ENCODE results near the gene LANCL1. TPM values are rescaled to one million over a fixed set of nuclear protein-coding genes. Genes with fewer than 3 reads are reported as not detected.

Gene LANCL1
- total RNA-seq, 1 experiment from 2014 or later, result 49.9 TPM

DNA sequence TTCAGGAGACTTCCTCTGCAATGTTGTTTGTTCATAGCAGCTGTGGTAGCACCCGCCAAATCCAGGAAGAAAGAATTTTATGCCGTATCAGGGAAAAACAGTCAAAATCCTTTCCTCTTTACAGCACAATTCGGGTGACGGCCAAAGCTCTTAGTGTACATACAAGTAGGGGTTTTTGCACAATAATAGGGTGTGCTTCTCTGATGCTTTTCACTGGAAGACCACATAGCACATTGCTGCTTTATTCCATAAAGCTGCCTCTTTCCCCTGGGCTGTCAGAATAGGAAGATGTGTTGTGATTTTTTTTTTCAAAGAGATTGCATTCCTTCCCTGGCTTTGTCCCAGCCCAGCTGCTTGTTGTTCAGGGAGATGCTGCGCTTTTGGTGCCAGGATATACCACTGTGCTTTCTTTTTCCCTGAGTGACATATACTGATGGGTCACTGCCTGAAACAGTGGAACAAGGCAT lies 27.2 kb upstream of the LANCL1 start:
- Histone ChIP-seq H4K91ac (ENCODE audit: insufficient read length, low read depth, low read length) (no peak overlapping the region), H2AFZ (ENCODE audit: low read length) (no peak overlapping the region), H2BK5ac (ENCODE audit: insufficient read length, low read length) (no peak overlapping the region), H2BK12ac (ENCODE audit: insufficient read length, low read depth, low read length) (no peak overlapping the region), H4K5ac (ENCODE audit: insufficient read length, low read depth, low read length) (no peak overlapping the region), H3K79me1 (ENCODE audit: insufficient read depth, low read depth, low read length, poor library complexity, severe bottlenecking) (no peaks in the 10 kb centered on the region), H3K4me2 (ENCODE audit: insufficient read depth, insufficient read length, low read length) (no peak overlapping the region), H4K20me1 (ENCODE audit: control insufficient read depth, insufficient read depth, insufficient read length) (no peaks in the 10 kb centered on the region), H3K14ac (ENCODE audit: insufficient read depth, low read length) (no peak overlapping the region), H3T11ph (ENCODE audit: low read length) (no peak overlapping the region), H2BK120ac (ENCODE audit: low read depth, low read length, poor library complexity, severe bottlenecking) (no peak overlapping the region), H3K9me3 (ENCODE audit: control insufficient read depth, low read depth, low read length) (peaks cover 7% of the 10 kb centered on the region), H3K23ac (ENCODE audit: insufficient read length, low read depth, low read length) (no peak overlapping the region), H3K56ac (ENCODE audit: insufficient read length, low read depth, low read length) (no peak overlapping the region), H2BK20ac (ENCODE audit: low read depth, low read length, poor library complexity, severe bottlenecking) (no peak overlapping the region), H3K27ac (ENCODE audit: insufficient read length, low read depth, low read length) (no peak overlapping the region), H2AK5ac (ENCODE audit: insufficient read length, low read length) (no peak overlapping the region), H3K18ac (ENCODE audit: insufficient read length, low read depth, low read length) (no peak overlapping the region), H3K4me1 (ENCODE audit: insufficient read depth, low read length) (no peaks in the 10 kb centered on the region), H3K4ac (ENCODE audit: low read depth, low read length) (no peak overlapping the region), H2BK15ac (ENCODE audit: low read depth, low read length) (no peak overlapping the region), H3K9ac (ENCODE audit: extremely low read depth, insufficient read length, low read length) (no peak overlapping the region), H4K8ac (replicated peaks; ENCODE audit: insufficient read length, low read depth, low read length) (no peak overlapping the region), H3K79me2 (ENCODE audit: insufficient read depth, low read length) (no peaks in the 10 kb centered on the region), H3K27me3 (ENCODE audit: insufficient read depth, low read length) (no peaks in the 10 kb centered on the region), H3K23me2 (ENCODE audit: insufficient read length, low read depth, low read length, poor library complexity, severe bottlenecking) (no peaks in the 10 kb centered on the region)
- Mint-ChIP-seq H3K4me3 (no peak overlapping the region), H3K4me1 (peaks cover 13% of the 10 kb centered on the region in 2 experiments), H3K27me3 (ENCODE audit: low read depth) (peaks cover 3% of the 10 kb centered on the region), H3K36me3 (ENCODE audit: insufficient read depth in 1 of 3, low read depth in 3 of 3) (peaks cover 22 to 54% (median 27%) of the 10 kb centered on the region in 3 experiments), H3K9me3 (peaks cover 34 to 35% of the 10 kb centered on the region in 2 experiments), H3K27ac (no peak overlapping the region; a peak in 1 of 7 replicates)
- TF ChIP-seq, protein P1, sequence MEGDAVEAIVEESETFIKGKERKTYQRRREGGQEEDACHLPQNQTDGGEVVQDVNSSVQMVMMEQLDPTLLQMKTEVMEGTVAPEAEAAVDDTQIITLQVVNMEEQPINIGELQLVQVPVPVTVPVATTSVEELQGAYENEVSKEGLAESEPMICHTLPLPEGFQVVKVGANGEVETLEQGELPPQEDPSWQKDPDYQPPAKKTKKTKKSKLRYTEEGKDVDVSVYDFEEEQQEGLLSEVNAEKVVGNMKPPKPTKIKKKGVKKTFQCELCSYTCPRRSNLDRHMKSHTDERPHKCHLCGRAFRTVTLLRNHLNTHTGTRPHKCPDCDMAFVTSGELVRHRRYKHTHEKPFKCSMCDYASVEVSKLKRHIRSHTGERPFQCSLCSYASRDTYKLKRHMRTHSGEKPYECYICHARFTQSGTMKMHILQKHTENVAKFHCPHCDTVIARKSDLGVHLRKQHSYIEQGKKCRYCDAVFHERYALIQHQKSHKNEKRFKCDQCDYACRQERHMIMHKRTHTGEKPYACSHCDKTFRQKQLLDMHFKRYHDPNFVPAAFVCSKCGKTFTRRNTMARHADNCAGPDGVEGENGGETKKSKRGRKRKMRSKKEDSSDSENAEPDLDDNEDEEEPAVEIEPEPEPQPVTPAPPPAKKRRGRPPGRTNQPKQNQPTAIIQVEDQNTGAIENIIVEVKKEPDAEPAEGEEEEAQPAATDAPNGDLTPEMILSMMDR (conservative IDR thresholded peaks at IDR 0.05), result no peak
- DNase-seq, result no peak
- no CpG with 5 or more reads among the region's 5 CpGs for WGBS (ENCODE audit: extremely low coverage, insufficient read length, low lambda C conversion rate)

All from H9 (cell line).